HCT116 (cell line): Measurements from ENCODE around the gene PTPN22. TPM values are rescaled to one million over a fixed set of nuclear protein-coding genes. Genes with fewer than 3 reads are reported as not detected.

ENCODE experiments used
- ATAC-seq: fragments of 200-7000 bp; cut with Tn5 transposase; 2 replicates; pipeline ENCODE4 v1.9.1; 2020; ENCODE audit warnings: mild to moderate bottlenecking, moderate library complexity
- BruUV-seq: library from RNA; stranded (reverse); fragments of 400-500 nt; replicated peaks from 2 replicates; lab custom pipeline; 2021; lab: Mats Ljungman, UMichigan
- CTCF ChIA-PET: fragments of 300-600 bp; sonication (Branson Sonifier 250); formaldehyde crosslinking; loops from one replicate; lab custom pipeline; 2021; ENCODE audit warnings: antibody characterized with exemption; lab: Charles Lee
- POLR2A ChIA-PET: fragments of 300-600, 350-600 bp; sonication (Branson Sonifier 250); formaldehyde crosslinking; loops from one replicate; lab custom pipeline; 2021; ENCODE audit warnings: antibody characterized with exemption; lab: Charles Lee
- RAD21 ChIA-PET, 2 experiments: fragments of 300-600 bp; sonication (Branson Sonifier 250); formaldehyde crosslinking; loops; one replicate each; lab custom pipeline; 2023; ENCODE audit warnings: low total read pairs in 2 of 2; ENCODE audit not compliant: uncharacterized antibody in 2 of 2, unreplicated experiment in 2 of 2, low non-redundant PET in 1 of 2; lab: Charles Lee
- DNase-seq: peaks from one replicate; pipeline ENCODE4 v3.0.0-alpha.2; 2010; ENCODE audit warnings: low read depth, low spot score
- H2AFZ ChIP-seq: fragments of 200-600 bp; shearing (Covaris generic), sonication (generic); 2 replicates; pipeline ENCODE4 v1.6.1; 2017; ENCODE audit warnings: low read depth, mixed run types, mixed read lengths, antibody characterized with exemption, low read length; ENCODE audit not compliant: poor library complexity, severe bottlenecking
- H3K27ac ChIP-seq: 2 replicates; pipeline ENCODE4 v1.5.1; 2012; ENCODE audit warnings: low read depth, low read length
- H3K27me3 ChIP-seq: fragments of 200-600 bp; sonication (generic); 2 replicates; pipeline ENCODE4 v1.6.1; 2016; ENCODE audit warnings: mixed run types, low read length, mixed read lengths; ENCODE audit not compliant: insufficient read depth
- H3K36me3 ChIP-seq, 2 experiments: fragments of 200-500 bp in 1 of 2; fragments of 200-600 bp in 1 of 2; sonication (Bioruptor generic) in 1 of 2; sonication (generic) in 1 of 2; 2 replicates each; pipeline versions ENCODE4 v1.5.1 to v1.6.1; 2014 to 2016; ENCODE audit warnings: low read length in 2 of 2, inconsistent platforms in 1 of 2, mixed read lengths in 1 of 2, mixed run types in 1 of 2; ENCODE audit not compliant: insufficient read depth in 2 of 2, control insufficient read depth in 1 of 2
- H3K4me1 ChIP-seq, 2 experiments: fragments of 200-600 bp in 1 of 2; sonication (generic) in 1 of 2; 2 replicates each; pipeline versions ENCODE4 v1.5.1 to v1.6.1; 2012 to 2017; ENCODE audit warnings: low read length in 2 of 2, inconsistent platforms in 1 of 2, mild to moderate bottlenecking in 1 of 2, mixed read lengths in 1 of 2, mixed run types in 1 of 2, moderate library complexity in 1 of 2; ENCODE audit not compliant: insufficient read depth in 2 of 2, control insufficient read depth in 1 of 2
- H3K4me2 ChIP-seq: fragments of 200-600 bp; sonication (generic); 2 replicates; pipeline ENCODE4 v1.6.1; 2017; ENCODE audit warnings: mixed run types, low read length, mixed read lengths
- H3K4me3 ChIP-seq, 2 experiments: fragments of 200-600 bp in 1 of 2; sonication (generic) in 1 of 2; replicated peaks in 1 of 2; 2 replicates each; pipeline ENCODE4 v1.5.1; 2011 to 2016; ENCODE audit warnings: low read length in 2 of 2, control low read depth in 1 of 2, low read depth in 1 of 2, mild to moderate bottlenecking in 1 of 2, mixed read lengths in 1 of 2, mixed run types in 1 of 2
- H3K79me2 ChIP-seq: fragments of 200-600 bp; sonication (generic); 2 replicates; pipeline ENCODE4 v1.6.1; 2017; ENCODE audit warnings: mild to moderate bottlenecking, mixed run types, low read length, moderate library complexity, mixed read lengths; ENCODE audit not compliant: insufficient read depth
- H3K9ac ChIP-seq: fragments of 200-600 bp; sonication (generic); 2 replicates; pipeline ENCODE4 v1.6.1; 2016; ENCODE audit warnings: low read length, mixed read lengths
- H3K9me2 ChIP-seq: fragments of 200-600 bp; sonication (generic), shearing (Covaris generic); 2 replicates; pipeline ENCODE4 v1.6.1; 2017; ENCODE audit warnings: mixed run types, mild to moderate bottlenecking, moderate library complexity; ENCODE audit not compliant: insufficient read depth
- H3K9me3 ChIP-seq, 2 experiments: fragments of 200-500 bp in 1 of 2; fragments of 200-600 bp in 1 of 2; sonication (Bioruptor generic) in 1 of 2; sonication (generic) in 1 of 2; 2 replicates each; pipeline ENCODE4 v1.6.1; 2014 to 2017; ENCODE audit warnings: low read length in 2 of 2, mixed read lengths in 2 of 2, inconsistent platforms in 1 of 2, low read depth in 1 of 2, mild to moderate bottlenecking in 1 of 2, mixed run types in 1 of 2, moderate library complexity in 1 of 2; ENCODE audit not compliant: control insufficient read depth in 1 of 2, insufficient read depth in 1 of 2
- H4K20me1 ChIP-seq: fragments of 200-600 bp; sonication (generic), shearing (Covaris generic); 2 replicates; pipeline ENCODE4 v1.6.1; 2017; ENCODE audit warnings: mixed run types, mild to moderate bottlenecking, moderate library complexity; ENCODE audit not compliant: insufficient read depth
- ATF3 ChIP-seq: IDR thresholded peaks from 2 replicates; pipeline ENCODE4 v1.6.1; 2012
- CBX3 ChIP-seq: IDR thresholded peaks from 2 replicates; pipeline ENCODE4 v1.6.1; 2012; ENCODE audit warnings: low read depth
- CEBPB ChIP-seq: IDR thresholded peaks from 2 replicates; pipeline ENCODE4 v1.6.1; 2012; ENCODE audit warnings: low read depth
- EGR1 ChIP-seq: IDR thresholded peaks from 2 replicates; pipeline ENCODE4 v1.6.1; 2012; ENCODE audit warnings: low read depth
- ELF1 ChIP-seq: IDR thresholded peaks from 2 replicates; pipeline ENCODE4 v1.6.1; 2012; ENCODE audit warnings: low read depth, borderline replicate concordance
- EZH2phosphoT487 ChIP-seq: fragments of 200-600 bp; IDR thresholded peaks from 2 replicates; pipeline ENCODE4 v1.6.1; 2018; ENCODE audit warnings: antibody characterized with exemption, borderline replicate concordance
- FOSL1 ChIP-seq: IDR thresholded peaks from 2 replicates; pipeline ENCODE4 v1.6.1; 2012; ENCODE audit warnings: low read depth
- JUND ChIP-seq: IDR thresholded peaks from 2 replicates; pipeline ENCODE4 v1.6.1; 2012
- MAX ChIP-seq: IDR thresholded peaks from 2 replicates; pipeline ENCODE4 v1.6.1; 2012
- POLR2A ChIP-seq: IDR thresholded peaks from 2 replicates; pipeline ENCODE4 v1.7.0; 2011; ENCODE audit warnings: borderline replicate concordance; ENCODE audit not compliant: insufficient read depth, insufficient read length; ENCODE audit errors: extremely low read depth
- POLR2AphosphoS5 ChIP-seq: IDR thresholded peaks from 2 replicates; pipeline ENCODE4 v1.6.1; 2011; ENCODE audit warnings: mild to moderate bottlenecking, low read depth, low read length, moderate library complexity
- RAD21 ChIP-seq: IDR thresholded peaks from 2 replicates; pipeline ENCODE4 v1.6.1; 2012; ENCODE audit warnings: low read depth, mild to moderate bottlenecking
- REST ChIP-seq: IDR thresholded peaks from 2 replicates; pipeline ENCODE4 v1.6.1; 2012; ENCODE audit warnings: low read depth
- SIN3A ChIP-seq: IDR thresholded peaks from 2 replicates; pipeline ENCODE4 v1.6.1; 2012; ENCODE audit warnings: low read depth
- SP1 ChIP-seq: IDR thresholded peaks from 2 replicates; pipeline ENCODE4 v1.6.1; 2012; ENCODE audit warnings: low read depth
- YY1 ChIP-seq: IDR thresholded peaks from 2 replicates; pipeline ENCODE4 v1.6.1; 2011; ENCODE audit warnings: low read length, low read depth, moderate library complexity, mild to moderate bottlenecking; ENCODE audit not compliant: insufficient replicate concordance; ENCODE audit errors: extremely low read depth
- ZFX ChIP-seq: fragments of 450-650 bp; IDR thresholded peaks from 2 replicates; pipeline ENCODE4 v1.6.1; 2017
- ZNF274 ChIP-seq: fragments of 200-500 bp; sonication (Bioruptor generic); IDR thresholded peaks from 2 replicates; pipeline ENCODE4 v1.6.1; 2014; ENCODE audit warnings: mild to moderate bottlenecking, low read depth, low read length, inconsistent platforms
- intact Hi-C: fragments of 100-400 bp; cut with micrococcal nuclease; formaldehyde crosslinking; loops from 2 replicates; pipeline ENCODE4 v1.10.0; 2022
- total RNA-seq: library from RNA; stranded (reverse); gene quantifications from one replicate; pipeline ENCODE4 v1.2.1, GENCODE V29; 2021; ENCODE audit not compliant: unreplicated experiment

Gene PTPN22
- total RNA-seq, 1 experiment from 2014 or later = 0.17 TPM

GRCh38 chr1:113805256-113805531 is 66.3 kb downstream of the PTPN22 start:
- H3K36me3 ChIP-seq = no peaks in the 10 kb centered on the region
- DNase-seq (no peak), ATAC-seq (no peak)
- no peak overlapping the region for H2AFZ ChIP-seq
- peaks cover 17 to 27% of the 10 kb centered on the region in 2 experiments for H3K4me1 ChIP-seq
- H3K4me2 ChIP-seq = peak overlapping the region; percentile 35
- intact Hi-C loops = no loop called here
- CTCF ChIA-PET = interaction anchor here (1.5 kb wide), 1 partner anchor 732 kb away, joined by 3 read pairs; the partner anchor contains the start of gene LRIG2
- TF ChIP-seq ATF3 (no peak), RAD21 (no peak), MAX (no peak), EZH2phosphoT487 (no peak), CBX3 (no peak), ZFX (no peak), POLR2AphosphoS5 (no peak), ZNF274 (no peak), SP1 (no peak), EGR1 (no peak), CEBPB (no peak), JUND (no peak), ELF1 (no peak), SIN3A (no peak), POLR2A (no peak), YY1 (no peak), REST (no peak), FOSL1 (no peak)
- H3K9me3 ChIP-seq = no peaks in the 10 kb centered on the region
- peaks cover 95% of the 10 kb centered on the region for H3K79me2 ChIP-seq
- no TSS peak for BruUV-seq
- POLR2A ChIA-PET = no interaction called here
- H4K20me1 ChIP-seq = no peaks in the 10 kb centered on the region
- H3K4me3 ChIP-seq = no peak overlapping the region
- RAD21 ChIA-PET = no interaction called here
- no peaks in the 10 kb centered on the region for H3K27me3 ChIP-seq
- H3K27ac ChIP-seq = no peak overlapping the region
- H3K9ac ChIP-seq = no peak overlapping the region
- no peaks in the 10 kb centered on the region for H3K9me2 ChIP-seq
